ENCODE data around the gene HTR3E. TPM values are rescaled to one million over a fixed set of nuclear protein-coding genes. Genes with fewer than 3 reads are reported as not detected.

Gene HTR3E
- total RNA-seq (2014; rRNA removed), result not detected in 2 replicates
- not detected for Bru-seq, nascent RNA
- not detected for BruChase-seq, experiment 1, labeled RNA remaining after a 6-hour chase
- BruChase-seq, experiment 2, labeled RNA remaining after a 2-hour chase, result percentile 7 among the genes with signal in this experiment
- long read RNA-seq, partial matches to known transcripts, result 0 of 1 reads
- long read RNA-seq, other reads (novel, unspliced or antisense), result 1 of 1 reads

- no peak within 1 kb of the TSS for H3K27ac ChIP-seq (ENCODE audit: low read length)
- no peaks in the 10 kb centered on the region for H3K27me3 ChIP-seq (ENCODE audit: low read length)
- no peaks in the 10 kb centered on the region for H4K20me1 ChIP-seq (ENCODE audit: low read length)
- ChIA-PET CTCF (no interaction called here), POLR2A (ENCODE audit: unreplicated experiment) (no interaction called here)
- H3K9me2 ChIP-seq (replicated peaks; ENCODE audit: low read length), result no peaks in the 10 kb centered on the region
- H3K9me3 ChIP-seq (ENCODE audit: low read length), result peaks cover 4% of the 10 kb centered on the region; the same call in 1 of the 2 replicates
- H3K36me3 ChIP-seq (ENCODE audit: low read depth, low read length), result no peaks in the 10 kb centered on the region
- H3K4me3 ChIP-seq (ENCODE audit: low read length), result no peak within 1 kb of the TSS
- TF ChIP-seq EZH2phosphoT487 (IDR thresholded peaks at IDR 0.05; ENCODE audit: borderline replicate concordance, low read length) (no peak), EZH2 (IDR thresholded peaks at IDR 0.05; ENCODE audit: low read length, unreplicated experiment) (no peak), CTCF (conservative IDR thresholded peaks at IDR 0.05; ENCODE audit: low read depth, low read length) (no peak)
- H3K79me2 ChIP-seq (ENCODE audit: low read length), result no peaks in the 10 kb centered on the region
- BruUV-seq (replicated peaks), result no TSS peak
- H3K9ac ChIP-seq (ENCODE audit: low read length), result no peak within 1 kb of the TSS
- H2AFZ ChIP-seq (ENCODE audit: low read length), result no peak within 1 kb of the TSS
- no peak within 1 kb of the TSS for H3K4me2 ChIP-seq (ENCODE audit: low read length)
- intact Hi-C loops (cut with micrococcal nuclease), result no loop called here
- DNase-seq (no peak), ATAC-seq (no peak)
- no peaks in the 10 kb centered on the region for H3K4me1 ChIP-seq (ENCODE audit: insufficient read depth, low read length)
- no peaks in the 10 kb centered on the region for H3F3A ChIP-seq (ENCODE audit: low read length, unreplicated experiment)
These were observed at the start of gene HTR3E for GRCh38 chr3:184096811-184097383. HTR3E (plus strand) TSS chr3:184097064; CDS start chr3:184097530, 466 bp downstream.

GRCh38 chr3:184050217-184050847 lies 46.5 kb upstream of the HTR3E start:
- Histone ChIP-seq H3K9ac (ENCODE audit: low read length) (no peak overlapping the region), H3K9me3 (ENCODE audit: low read length) (no peaks in the 10 kb centered on the region), H3K27ac (ENCODE audit: low read length) (no peak overlapping the region), H3K27me3 (ENCODE audit: low read length) (no peaks in the 10 kb centered on the region), H3F3A (ENCODE audit: low read length, unreplicated experiment) (no peaks in the 10 kb centered on the region), H3K79me2 (ENCODE audit: low read length) (no peaks in the 10 kb centered on the region), H4K20me1 (ENCODE audit: low read length) (no peaks in the 10 kb centered on the region), H3K4me3 (ENCODE audit: low read length) (no peak overlapping the region), H2AFZ (ENCODE audit: low read length) (no peak overlapping the region), H3K9me2 (replicated peaks; ENCODE audit: low read length) (no peaks in the 10 kb centered on the region; the same call in 1 of the 2 replicates), H3K4me2 (ENCODE audit: low read length) (no peak overlapping the region), H3K36me3 (ENCODE audit: low read depth, low read length) (no peaks in the 10 kb centered on the region), H3K4me1 (ENCODE audit: insufficient read depth, low read length) (no peaks in the 10 kb centered on the region)
- POLR2A ChIA-PET (ENCODE audit: unreplicated experiment), result no interaction called here
- intact Hi-C loops (cut with micrococcal nuclease), result no loop called here
- no peak for TF ChIP-seq EZH2phosphoT487 (IDR thresholded peaks at IDR 0.05; ENCODE audit: borderline replicate concordance, low read length)
- TF ChIP-seq EZH2 (IDR thresholded peaks at IDR 0.05; ENCODE audit: low read length, unreplicated experiment), result no peak
- no peak for TF ChIP-seq CTCF (conservative IDR thresholded peaks at IDR 0.05; ENCODE audit: low read depth, low read length)
- BruUV-seq (replicated peaks), result no TSS peak
- CTCF ChIA-PET, result no interaction called here
- peak; percentile 26 for DNase-seq
- ATAC-seq, result no peak

- Histone ChIP-seq H3K9ac (ENCODE audit: low read length) (no peak within 1 kb of the TSS), H3K27ac (ENCODE audit: low read length) (no peak within 1 kb of the TSS), H3F3A (ENCODE audit: low read length, unreplicated experiment) (no peaks in the 10 kb centered on the region), H3K4me1 (ENCODE audit: insufficient read depth, low read length) (peaks cover 3% of the 10 kb centered on the region), H3K4me3 (ENCODE audit: low read length) (no peak within 1 kb of the TSS), H3K27me3 (ENCODE audit: low read length) (no peaks in the 10 kb centered on the region), H2AFZ (ENCODE audit: low read length) (no peak within 1 kb of the TSS), H3K36me3 (ENCODE audit: low read depth, low read length) (no peaks in the 10 kb centered on the region), H3K9me3 (ENCODE audit: low read length) (no peaks in the 10 kb centered on the region), H3K9me2 (replicated peaks; ENCODE audit: low read length) (no peaks in the 10 kb centered on the region; the same call in 1 of the 2 replicates), H3K4me2 (ENCODE audit: low read length) (no peak within 1 kb of the TSS), H3K79me2 (ENCODE audit: low read length) (no peaks in the 10 kb centered on the region), H4K20me1 (ENCODE audit: low read length) (no peaks in the 10 kb centered on the region)
- DNase-seq (peak; percentile 17), ATAC-seq (peak; percentile 54)
- no peak for TF ChIP-seq CTCF (conservative IDR thresholded peaks at IDR 0.05; ENCODE audit: low read depth, low read length)
- ChIA-PET CTCF (no interaction called here), POLR2A (ENCODE audit: unreplicated experiment) (no interaction called here)
- intact Hi-C loops (cut with micrococcal nuclease), result no loop called here
- no TSS peak for BruUV-seq (replicated peaks)
These were observed 44.1 kb upstream of the HTR3E start, which contains the start of gene HTR3C for GRCh38 chr3:184052767-184053166. HTR3C (plus strand) TSS chr3:184053047; CDS start chr3:184053081, 34 bp downstream.

All from PC-3 (cell line).